ENCODE measurements around the gene CDH8. TPM values are rescaled to one million over a fixed set of nuclear protein-coding genes. Genes with fewer than 3 reads are reported as not detected.
"Not testable (repeated sequence)": the region's sequence is repeated elsewhere in the genome, so short reads cannot be mapped to it uniquely, and the experiment has no call there.

The CDH8 gene
- polyA plus RNA-seq, 3 donors from 2014 or later: not detected

DNA sequence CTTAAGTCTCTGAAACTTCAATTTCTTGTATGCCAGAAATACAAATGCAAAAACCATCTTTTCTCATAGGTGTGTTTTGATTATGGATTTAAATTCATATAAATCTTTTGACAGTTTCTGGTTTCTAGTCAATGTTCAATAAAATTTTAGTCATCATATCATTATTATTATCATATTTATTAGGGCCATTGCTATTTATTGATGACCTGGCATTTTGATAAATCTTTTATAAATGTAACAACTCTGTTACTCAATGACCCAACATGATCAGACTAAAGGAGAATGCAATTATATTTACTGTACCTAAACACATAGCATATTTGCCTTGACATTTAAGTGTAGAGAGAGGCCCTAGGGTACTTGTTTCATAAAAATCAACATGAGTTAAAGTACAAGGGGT is 320.8 kb downstream of the CDH8 start:
- DNase-seq: no peak
- Mint-ChIP-seq H3K36me3 (no peaks in the 10 kb centered on the region), H3K4me3 (no peak overlapping the region), H3K27ac (no peak overlapping the region), H3K9me3 (peaks cover 2 to 36% (median 10%) of the 10 kb centered on the region in 6 donors), H3K27me3 (ENCODE audit: low read depth in 3 of 3) (no peaks in the 10 kb centered on the region), H3K4me1 (no peaks in the 10 kb centered on the region)

DNA sequence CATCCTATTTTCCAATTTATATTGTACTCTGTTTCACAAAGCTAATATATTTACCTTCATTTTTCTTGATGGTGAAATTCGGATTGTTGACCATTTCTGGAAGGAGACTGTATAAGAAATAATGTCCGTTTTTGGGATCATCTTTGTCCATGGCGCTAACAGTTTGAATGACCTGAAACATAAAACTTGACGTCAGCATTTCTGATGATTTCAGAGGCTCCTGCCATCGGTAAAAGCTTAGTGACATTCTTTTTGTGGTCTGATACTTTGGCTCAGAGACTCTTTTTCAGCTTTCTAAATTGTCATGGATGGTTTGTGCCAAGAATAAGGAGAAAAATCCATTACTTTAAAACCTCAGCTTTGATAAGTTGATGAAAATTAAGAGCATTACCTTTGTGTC is 322.5 kb downstream of the CDH8 start:
- H3K4me1 Mint-ChIP-seq: no peaks in the 10 kb centered on the region
- no peak overlapping the region for H3K27ac Mint-ChIP-seq
- H3K9me3 Mint-ChIP-seq: peaks cover 2 to 39% (median 12%) of the 10 kb centered on the region in 6 donors

DNA sequence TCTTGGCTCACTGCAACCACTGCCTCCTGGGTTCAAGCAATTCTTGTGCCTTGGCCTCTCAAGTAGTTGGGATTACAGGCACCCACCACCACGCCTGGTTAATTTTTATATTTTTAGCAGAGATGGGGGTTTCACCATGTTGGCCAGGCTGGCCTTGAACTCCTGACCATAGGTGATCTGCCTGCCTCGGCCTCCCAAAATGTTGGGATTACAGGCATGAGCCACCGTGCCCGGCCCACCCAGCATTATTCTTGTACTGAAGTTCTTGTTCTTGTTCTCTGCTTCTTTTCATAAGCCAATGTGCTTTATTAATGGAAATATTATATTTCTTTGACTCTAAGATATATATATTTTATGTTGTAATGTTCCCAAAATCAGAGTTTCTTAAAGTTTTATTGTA is 336.6 kb downstream of the CDH8 start:
- H3K4me3 Mint-ChIP-seq, H3K4me1 Mint-ChIP-seq, H3K27ac Mint-ChIP-seq: not testable (repeated sequence)

More for the DNA sequence above, 322.5 kb downstream of the CDH8 start:
- Mint-ChIP-seq H3K36me3 (no peaks in the 10 kb centered on the region), H3K4me3 (no peak overlapping the region), H3K27me3 (ENCODE audit: low read depth in 3 of 3) (no peaks in the 10 kb centered on the region)
- no peak for DNase-seq

DNA sequence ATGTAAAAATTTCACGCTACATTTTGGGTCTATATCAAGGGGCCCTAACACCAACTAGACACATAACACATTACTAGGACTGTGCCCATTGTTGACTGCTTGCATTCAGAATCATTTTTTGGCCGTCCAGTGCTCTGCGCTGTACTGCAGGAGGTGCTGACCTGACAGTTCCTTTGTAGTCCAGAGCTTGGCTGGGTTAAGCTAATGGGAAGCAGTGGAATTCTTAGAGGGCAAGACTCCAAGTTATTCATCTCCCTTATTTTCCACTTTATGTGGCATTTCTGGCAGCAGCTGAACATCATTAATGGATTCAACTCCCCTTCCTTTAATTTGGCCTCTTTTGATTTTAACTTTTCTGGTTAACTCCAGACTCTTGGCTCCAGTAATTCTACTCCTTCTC is 351.7 kb downstream of the CDH8 start:
- peaks cover 4 to 56% (median 18%) of the 10 kb centered on the region in 6 donors for H3K9me3 Mint-ChIP-seq

More for the DNA sequence above, 336.6 kb downstream of the CDH8 start:
- DNase-seq; H3K36me3 Mint-ChIP-seq; H3K27me3 Mint-ChIP-seq (ENCODE audit: low read depth in 3 of 3): not testable (repeated sequence)
- H3K9me3 Mint-ChIP-seq: peaks cover 1 to 48% (median 28%) of the 10 kb centered on the region in 6 donors

DNA sequence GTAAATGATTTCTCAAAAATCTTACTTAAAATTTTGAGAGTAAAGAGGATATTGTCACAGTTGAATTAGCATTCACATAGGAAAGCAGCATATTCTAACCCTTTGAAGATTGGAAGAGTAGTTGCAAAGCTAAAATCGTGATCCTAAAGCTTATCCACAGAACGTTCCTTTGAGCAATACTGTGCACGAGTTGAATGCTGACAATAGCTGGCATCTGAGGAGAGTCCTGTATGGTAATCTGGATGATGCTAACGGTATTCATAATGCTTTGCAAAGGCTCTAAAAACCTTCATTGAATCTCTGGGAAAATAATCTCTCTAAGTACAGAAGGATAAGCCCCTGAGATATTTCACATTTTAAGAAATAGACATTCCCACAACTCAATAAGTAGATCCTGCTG is 354.6 kb downstream of the CDH8 start:
- no peaks in the 10 kb centered on the region for H3K4me1 Mint-ChIP-seq
- H3K9me3 Mint-ChIP-seq: peaks cover 4 to 63% (median 19%) of the 10 kb centered on the region in 6 donors
- peaks cover 0 to 9% (median 0%) of the 10 kb centered on the region in 3 donors for H3K36me3 Mint-ChIP-seq
- no peak overlapping the region for H3K27ac Mint-ChIP-seq
- no peak overlapping the region for H3K4me3 Mint-ChIP-seq
- DNase-seq: no peak
- peaks cover 0 to 2% (median 0%) of the 10 kb centered on the region in 3 donors for H3K27me3 Mint-ChIP-seq (ENCODE audit: low read depth in 3 of 3)

More for the DNA sequence above, 351.7 kb downstream of the CDH8 start:
- H3K27ac Mint-ChIP-seq: no peak overlapping the region
- H3K36me3 Mint-ChIP-seq: peaks cover 0 to 4% (median 0%) of the 10 kb centered on the region in 3 donors
- DNase-seq: no peak
- no peak overlapping the region for H3K4me3 Mint-ChIP-seq
- no peaks in the 10 kb centered on the region for H3K4me1 Mint-ChIP-seq
- H3K27me3 Mint-ChIP-seq (ENCODE audit: low read depth in 3 of 3): no peaks in the 10 kb centered on the region

DNA sequence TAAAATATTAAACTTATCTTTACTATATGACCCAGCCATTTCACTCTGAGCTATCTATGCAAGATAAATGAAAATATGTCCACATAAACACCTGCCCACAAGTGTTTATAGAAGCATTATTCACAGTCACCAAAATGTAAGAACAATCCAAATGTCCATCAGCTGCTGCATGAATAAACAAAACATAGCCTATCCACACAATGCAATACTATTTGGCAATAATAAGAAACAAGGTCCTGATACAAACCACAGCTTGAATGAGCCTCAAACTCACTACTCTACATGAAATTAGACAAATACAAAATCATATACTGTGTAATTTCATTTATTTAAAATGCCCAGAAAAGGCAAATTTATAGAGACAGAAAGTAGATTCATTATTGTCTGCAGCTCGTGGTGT is 355.1 kb downstream of the CDH8 start:
- H3K4me1 Mint-ChIP-seq: no peaks in the 10 kb centered on the region
- H3K27me3 Mint-ChIP-seq (ENCODE audit: low read depth in 3 of 3): peaks cover 0 to 2% (median 0%) of the 10 kb centered on the region in 3 donors
- no peak overlapping the region for H3K4me3 Mint-ChIP-seq
- peaks cover 0 to 5% (median 0%) of the 10 kb centered on the region in 3 donors for H3K36me3 Mint-ChIP-seq
- DNase-seq: no peak
- H3K27ac Mint-ChIP-seq: no peak overlapping the region
- H3K9me3 Mint-ChIP-seq: peaks cover 4 to 59% (median 17%) of the 10 kb centered on the region in 6 donors

DNA sequence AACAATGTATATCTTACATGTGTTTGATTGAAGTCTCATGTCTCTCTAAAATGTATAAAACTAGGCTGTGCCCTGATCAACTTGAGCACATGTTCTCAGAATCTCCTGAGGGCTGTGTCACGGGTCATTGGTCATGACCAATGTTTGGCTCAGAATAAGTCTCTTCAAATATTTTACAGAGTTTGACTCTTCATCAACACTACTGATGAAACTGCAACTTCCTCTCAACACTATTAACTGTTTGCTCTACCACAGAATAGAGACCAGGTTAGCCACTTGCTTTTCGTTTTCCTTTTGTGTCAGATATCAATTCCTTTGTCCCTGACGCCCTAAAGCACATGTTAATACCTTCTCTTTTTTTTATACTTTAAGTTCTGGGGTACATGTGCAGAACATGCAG is 358.1 kb downstream of the CDH8 start:
- Mint-ChIP-seq H3K27ac (no peak overlapping the region), H3K9me3 (peaks cover 10 to 54% (median 24%) of the 10 kb centered on the region in 6 donors), H3K4me3 (no peak overlapping the region), H3K36me3 (peaks cover 0 to 5% (median 0%) of the 10 kb centered on the region in 3 donors), H3K4me1 (no peaks in the 10 kb centered on the region), H3K27me3 (ENCODE audit: low read depth in 3 of 3) (peaks cover 0 to 2% (median 0%) of the 10 kb centered on the region in 3 donors)
- no peak for DNase-seq

DNA sequence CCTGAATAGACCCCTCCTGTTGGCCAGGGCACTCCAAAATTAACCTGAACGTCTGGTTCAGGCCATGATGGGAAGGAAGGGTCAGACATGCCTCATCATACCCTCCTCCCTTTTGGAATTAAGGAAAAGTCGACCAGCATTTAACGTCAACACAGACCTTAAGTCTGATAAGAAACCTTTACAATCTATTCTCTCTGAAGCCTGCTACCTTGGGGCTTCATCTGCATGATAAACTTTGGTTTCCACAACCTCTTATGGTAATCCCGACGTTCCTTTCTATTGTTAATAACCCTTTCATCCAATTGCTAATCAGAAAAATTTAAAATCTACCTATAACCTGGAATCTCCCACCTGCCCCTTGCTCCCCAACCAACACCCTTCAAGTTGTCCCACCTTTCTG is 358.5 kb downstream of the CDH8 start:
- H3K36me3 Mint-ChIP-seq: peaks cover 0 to 5% (median 0%) of the 10 kb centered on the region in 3 donors
- no peak overlapping the region for H3K4me3 Mint-ChIP-seq
- DNase-seq: no peak
- H3K9me3 Mint-ChIP-seq: peaks cover 10 to 57% (median 26%) of the 10 kb centered on the region in 6 donors
- H3K4me1 Mint-ChIP-seq: no peaks in the 10 kb centered on the region
- no peak overlapping the region for H3K27ac Mint-ChIP-seq
- H3K27me3 Mint-ChIP-seq (ENCODE audit: low read depth in 3 of 3): peaks cover 0 to 2% (median 0%) of the 10 kb centered on the region in 3 donors

DNA sequence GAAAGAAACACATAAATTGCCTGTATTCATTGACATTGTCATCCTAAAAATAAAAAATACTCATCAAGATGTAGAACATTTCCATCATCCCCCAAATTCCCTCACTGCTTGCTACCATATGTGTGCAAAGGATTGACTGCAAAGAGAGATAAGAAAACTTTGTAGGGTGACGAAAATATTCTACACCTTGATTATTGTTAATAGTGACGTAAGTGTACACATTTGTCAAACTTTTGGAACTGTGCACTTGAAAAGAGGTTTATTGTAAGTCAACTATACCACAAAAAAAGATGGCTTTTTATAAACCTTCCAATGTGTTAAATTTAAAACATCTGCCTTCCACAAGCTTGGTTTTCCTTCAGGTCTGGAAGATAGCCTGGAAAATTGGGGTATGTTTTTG is 359.5 kb downstream of the CDH8 start:
- H3K27me3 Mint-ChIP-seq (ENCODE audit: low read depth in 3 of 3): peaks cover 0 to 2% (median 0%) of the 10 kb centered on the region in 3 donors

DNA sequence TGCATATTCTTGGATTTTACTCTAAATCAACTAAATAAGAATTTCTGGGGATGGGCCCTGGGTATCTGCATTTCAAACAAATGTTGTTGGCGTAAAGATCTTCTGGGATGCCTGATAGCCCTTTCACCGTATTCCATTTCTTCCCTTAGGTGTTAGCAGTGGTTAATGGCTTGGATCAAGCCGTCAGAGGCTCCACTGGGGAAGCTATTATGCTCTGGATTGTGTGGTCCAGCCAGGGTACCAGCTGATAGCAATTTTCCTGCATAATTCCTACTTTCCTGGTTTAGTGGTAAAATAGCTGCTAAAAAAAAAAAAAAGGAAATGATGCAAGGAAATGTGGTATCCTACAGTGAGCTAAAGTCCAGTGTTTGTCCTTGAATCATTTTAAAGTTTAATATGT is 365.1 kb downstream of the CDH8 start:
- H3K4me3 Mint-ChIP-seq: no peak overlapping the region
- peaks cover 14 to 51% (median 29%) of the 10 kb centered on the region in 6 donors for H3K9me3 Mint-ChIP-seq
- peaks cover 0 to 1% (median 0%) of the 10 kb centered on the region in 3 donors for H3K36me3 Mint-ChIP-seq
- no peak overlapping the region for H3K27ac Mint-ChIP-seq
- no peak for DNase-seq
- no peaks in the 10 kb centered on the region for H3K27me3 Mint-ChIP-seq (ENCODE audit: low read depth in 3 of 3)
- H3K4me1 Mint-ChIP-seq: no peaks in the 10 kb centered on the region

More for the DNA sequence above, 359.5 kb downstream of the CDH8 start:
- Mint-ChIP-seq H3K9me3 (peaks cover 10 to 50% (median 25%) of the 10 kb centered on the region in 6 donors), H3K4me3 (no peak overlapping the region), H3K27ac (no peak overlapping the region), H3K4me1 (no peaks in the 10 kb centered on the region), H3K36me3 (peaks cover 0 to 5% (median 0%) of the 10 kb centered on the region in 3 donors)
- DNase-seq: no peak

DNA sequence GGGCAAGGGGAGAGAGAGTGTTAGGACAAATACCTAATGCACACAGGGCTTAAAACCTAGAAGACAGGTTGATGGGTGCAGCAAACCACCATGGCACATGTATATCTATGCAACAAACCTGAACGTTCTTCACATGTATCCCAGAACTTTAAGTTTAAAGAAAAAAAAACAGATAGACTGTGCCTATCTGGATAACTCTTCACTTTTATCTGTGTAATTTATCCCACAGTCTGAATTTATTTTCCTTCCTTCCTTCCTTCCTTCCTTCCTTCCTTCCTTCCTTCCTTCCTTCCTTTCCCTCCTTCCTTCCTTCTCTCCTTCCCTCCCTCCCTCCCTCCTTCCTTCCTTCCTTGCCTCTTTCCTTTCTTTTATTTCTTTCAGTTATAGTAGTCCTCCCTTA is 370.7 kb downstream of the CDH8 start:
- Mint-ChIP-seq H3K27ac (no peak overlapping the region), H3K4me1 (no peaks in the 10 kb centered on the region), H3K4me3 (no peak overlapping the region), H3K36me3 (peaks cover 0 to 8% (median 0%) of the 10 kb centered on the region in 3 donors), H3K27me3 (ENCODE audit: low read depth in 3 of 3) (peaks cover 0 to 2% (median under 1%) of the 10 kb centered on the region in 3 donors), H3K9me3 (peaks cover 10 to 55% (median 33%) of the 10 kb centered on the region in 6 donors)
- DNase-seq: no peak

DNA sequence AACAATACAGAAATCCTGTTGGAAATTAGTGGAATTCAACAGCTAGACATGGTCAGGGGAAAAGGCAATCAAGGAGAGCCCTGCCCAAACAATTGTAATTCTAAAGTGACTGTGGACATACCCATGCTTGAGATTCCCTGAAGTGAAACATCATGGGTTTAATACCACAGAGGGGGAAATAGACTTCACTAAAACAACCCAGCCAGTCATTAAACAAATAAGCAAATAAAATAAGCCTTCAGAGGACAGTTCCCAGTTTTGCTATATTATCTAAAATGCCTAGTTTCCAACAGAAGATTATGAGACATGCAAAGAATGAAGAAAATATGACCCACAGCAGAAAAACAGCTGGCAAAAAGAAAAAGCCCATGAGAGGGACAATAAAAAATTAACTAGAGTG is 376.3 kb downstream of the CDH8 start:
- no peak overlapping the region for H3K4me3 Mint-ChIP-seq
- H3K27ac Mint-ChIP-seq: no peak overlapping the region
- H3K4me1 Mint-ChIP-seq: no peaks in the 10 kb centered on the region
- H3K9me3 Mint-ChIP-seq: peaks cover 7 to 52% (median 23%) of the 10 kb centered on the region in 6 donors
- DNase-seq: no peak
- peaks cover 0 to 3% (median 0%) of the 10 kb centered on the region in 3 donors for H3K36me3 Mint-ChIP-seq
- H3K27me3 Mint-ChIP-seq (ENCODE audit: low read depth in 3 of 3): peaks cover 0 to 3% (median 2%) of the 10 kb centered on the region in 3 donors

DNA sequence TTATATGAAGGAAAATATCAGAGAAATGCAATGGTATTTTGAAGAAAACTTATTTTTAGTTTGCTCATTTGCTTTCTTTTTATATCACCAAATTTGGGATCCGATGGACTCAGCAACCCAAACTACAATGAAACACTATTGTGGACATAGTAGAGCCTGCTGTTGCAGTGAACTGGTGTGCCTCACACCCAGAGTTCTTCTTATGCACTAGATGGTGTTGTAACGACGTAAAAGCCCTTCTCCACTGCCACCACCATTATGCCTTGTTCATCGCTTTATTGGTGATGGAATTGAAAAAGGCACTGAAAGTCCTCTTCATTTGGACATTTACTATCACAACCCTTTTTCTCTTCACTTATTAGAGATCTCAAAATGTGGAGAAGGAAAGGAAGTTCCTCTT is 381.3 kb downstream of the CDH8 start:
- H3K27ac Mint-ChIP-seq: no peak overlapping the region
- no peak for DNase-seq
- H3K9me3 Mint-ChIP-seq: peaks cover 6 to 60% (median 27%) of the 10 kb centered on the region in 6 donors
- no peaks in the 10 kb centered on the region for H3K36me3 Mint-ChIP-seq
- H3K4me3 Mint-ChIP-seq: no peak overlapping the region
- no peaks in the 10 kb centered on the region for H3K27me3 Mint-ChIP-seq (ENCODE audit: low read depth in 3 of 3)
- H3K4me1 Mint-ChIP-seq: no peaks in the 10 kb centered on the region

DNA sequence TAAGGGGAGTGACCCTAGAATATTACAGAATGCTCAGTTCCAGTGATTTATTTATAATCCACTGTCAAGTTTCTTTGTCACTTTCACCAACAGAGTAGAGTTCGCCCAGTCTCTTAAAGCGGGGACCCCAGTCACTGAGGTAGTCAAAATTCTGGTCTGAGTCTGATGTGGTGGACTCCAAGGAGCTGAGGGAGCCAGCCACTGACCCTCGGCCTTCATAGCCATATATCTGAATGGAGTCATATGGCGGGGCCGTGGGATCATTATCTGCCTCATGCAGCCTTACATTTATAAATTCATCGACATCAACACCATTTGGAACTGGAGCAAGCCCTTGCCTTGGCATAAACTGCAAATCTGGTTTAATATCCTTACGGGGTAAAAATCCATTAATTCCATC is 382.7 kb downstream of the CDH8 start:
- Mint-ChIP-seq H3K27me3 (ENCODE audit: low read depth in 3 of 3) (no peaks in the 10 kb centered on the region), H3K36me3 (no peaks in the 10 kb centered on the region), H3K4me1 (no peaks in the 10 kb centered on the region), H3K4me3 (no peak overlapping the region), H3K9me3 (peaks cover 6 to 56% (median 25%) of the 10 kb centered on the region in 6 donors), H3K27ac (no peak overlapping the region)
- DNase-seq: no peak

DNA sequence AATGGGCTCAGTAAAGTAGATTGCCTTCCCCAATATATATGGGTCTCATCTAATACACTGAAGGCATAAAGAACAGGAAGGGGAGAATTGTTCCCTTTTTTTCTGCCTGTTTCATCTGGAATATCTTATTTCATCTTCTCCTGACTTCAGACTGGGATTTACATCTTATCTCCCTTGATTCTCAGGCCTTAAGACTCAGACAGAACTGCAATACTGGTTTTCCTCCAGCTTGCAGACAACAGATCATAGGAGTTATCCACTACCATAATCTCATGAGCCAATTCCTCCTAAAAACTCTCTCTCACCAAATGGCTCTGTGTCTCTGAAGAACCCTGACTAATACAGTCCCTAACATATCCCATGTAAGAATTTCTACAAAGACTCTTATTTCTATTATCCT is 390.7 kb downstream of the CDH8 start:
- H3K27me3 Mint-ChIP-seq (ENCODE audit: low read depth in 3 of 3): no peaks in the 10 kb centered on the region
- H3K27ac Mint-ChIP-seq: no peak overlapping the region
- peaks cover 0 to 57% (median 28%) of the 10 kb centered on the region in 6 donors for H3K9me3 Mint-ChIP-seq
- no peaks in the 10 kb centered on the region for H3K4me1 Mint-ChIP-seq
- H3K36me3 Mint-ChIP-seq: no peaks in the 10 kb centered on the region
- H3K4me3 Mint-ChIP-seq: no peak overlapping the region
- no peak for DNase-seq
